Activated CD8-positive, alpha-beta memory T cell treated with anti-CD3 and anti-CD28 coated beads for 24 hours (primary cell): Measurements from ENCODE around the gene GFI1B.
"Not testable (repeated sequence)": the region's sequence is repeated elsewhere in the genome, so short reads cannot be mapped to it uniquely, and the experiment has no call there.

Experiments
- DNase-seq: peaks from one replicate; pipeline ENCODE4 v3.0.0-alpha.2; 2020

Gene GFI1B

DNA sequence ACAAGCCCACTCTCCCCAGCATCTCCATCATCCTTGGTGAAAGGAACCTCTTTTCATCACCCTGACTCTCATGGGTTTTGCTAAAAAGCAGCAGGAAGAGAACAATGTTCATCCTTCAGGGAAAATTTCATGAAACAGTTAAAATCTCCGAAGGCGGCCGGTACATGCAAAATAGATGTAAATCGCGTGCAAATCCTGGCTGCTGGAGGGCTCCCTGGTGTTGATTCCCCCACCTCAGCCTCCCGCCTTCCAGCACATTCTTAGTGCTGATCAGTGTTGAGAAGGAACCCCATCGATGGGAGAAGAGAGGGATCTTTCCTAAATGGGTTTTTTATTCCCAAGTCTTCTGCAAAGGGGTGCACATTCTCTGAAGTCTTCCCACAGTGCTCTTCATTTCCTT, 8.7 kb upstream of the GFI1B start:
- no peak for DNase-seq

DNA sequence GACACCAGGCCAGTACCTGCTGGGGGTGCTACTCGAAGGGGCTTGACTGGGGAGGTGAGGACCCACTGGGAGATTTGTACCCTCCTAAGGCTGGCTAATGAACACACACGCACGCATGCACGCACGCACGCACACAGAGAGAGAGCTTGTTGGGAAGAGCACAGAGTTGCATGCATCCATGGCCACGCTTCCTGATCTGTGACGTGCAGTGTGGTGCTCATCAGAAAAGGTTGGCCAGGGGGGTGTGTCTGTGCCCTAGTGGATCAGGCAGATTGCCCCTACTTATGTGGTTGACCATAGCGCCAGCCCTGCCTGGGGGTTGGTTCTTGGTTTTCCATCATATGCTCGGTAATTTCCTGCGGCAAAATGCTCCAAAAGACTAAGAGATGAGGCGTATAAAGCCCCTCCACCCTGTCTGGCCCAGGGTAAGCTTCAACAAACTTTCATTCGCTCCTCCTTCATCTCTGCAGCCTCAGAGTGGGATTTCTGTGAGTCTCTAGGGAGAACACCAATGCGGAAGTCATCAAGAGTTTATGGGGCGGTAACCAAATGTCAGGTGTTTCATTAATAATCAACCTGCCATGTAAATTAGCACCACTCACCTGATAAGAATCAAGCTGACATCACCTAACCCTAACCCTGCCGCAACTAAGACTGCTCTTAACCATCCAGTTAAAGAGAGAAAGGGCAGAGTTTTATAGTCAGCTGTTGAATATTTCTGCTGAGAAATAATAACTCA, 8.0 kb upstream of the GFI1B start:
- DNase-seq, result no peak

DNA sequence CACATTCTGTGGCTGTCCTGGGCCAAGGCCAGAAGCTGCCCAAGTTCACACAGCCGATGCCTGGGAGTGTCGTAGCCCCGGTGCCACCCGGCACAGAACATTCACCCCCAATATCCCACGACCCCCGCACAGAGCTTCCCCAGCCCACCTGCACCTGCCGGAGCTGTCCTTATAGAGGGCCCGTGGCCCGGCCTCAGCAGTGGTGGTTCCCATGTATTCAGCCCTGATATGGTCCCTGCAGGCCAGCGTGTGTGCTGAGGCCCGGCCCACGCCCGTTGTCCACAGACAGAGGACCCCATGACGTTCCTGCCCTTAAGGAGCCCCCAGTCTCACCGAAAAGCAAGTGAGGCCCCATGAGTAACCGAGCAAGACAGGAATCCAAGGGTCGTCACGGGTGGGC, 5.3 kb upstream of the GFI1B start:
- DNase-seq, result no peak

DNA sequence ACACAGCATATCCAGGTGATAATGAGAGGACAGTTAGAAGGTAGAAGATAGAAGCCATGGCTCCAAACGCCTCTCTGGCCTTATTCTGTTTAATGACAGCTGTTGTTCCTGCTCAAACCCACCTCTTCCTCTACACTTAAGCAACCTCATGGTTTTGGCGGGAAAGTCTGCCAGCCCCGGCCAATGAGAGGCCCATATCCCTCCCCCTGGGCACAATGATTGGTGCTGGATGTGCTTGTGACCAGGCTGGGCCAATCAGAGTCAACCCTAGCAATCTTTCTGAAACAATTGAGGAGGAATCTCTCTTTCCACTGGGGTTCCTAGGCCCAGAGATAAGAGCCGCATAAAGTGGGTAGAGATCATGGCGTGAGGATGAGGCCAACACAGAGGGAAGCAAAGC, 4.8 kb upstream of the GFI1B start:
- DNase-seq, result no peak

GRCh38 chr9:132975961-132976360, 2.5 kb upstream of the GFI1B start:
- DNase-seq, result no peak

DNA sequence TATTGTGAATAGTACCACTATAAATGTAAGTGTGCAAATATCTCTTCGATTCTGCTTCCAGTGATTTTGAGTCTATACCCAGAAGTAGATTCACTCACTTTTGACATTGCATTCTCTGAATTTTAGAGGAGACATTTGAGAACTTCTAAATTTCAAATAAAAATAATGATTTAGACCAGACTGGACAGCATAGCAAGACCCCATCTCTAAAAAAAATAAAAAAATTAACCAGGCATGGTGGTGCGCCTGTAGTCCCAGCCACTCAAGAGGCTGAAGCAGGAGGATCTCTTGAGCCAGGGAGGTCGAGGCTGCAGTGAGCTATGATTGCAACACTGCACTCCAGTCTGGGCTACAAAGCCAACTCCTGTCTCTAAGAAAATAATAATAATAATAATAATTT, 1.9 kb upstream of the GFI1B start:
- DNase-seq, result no peak

GRCh38 chr9:132978112-132978450, 413 bp upstream of the GFI1B start:
- no peak for DNase-seq

DNA sequence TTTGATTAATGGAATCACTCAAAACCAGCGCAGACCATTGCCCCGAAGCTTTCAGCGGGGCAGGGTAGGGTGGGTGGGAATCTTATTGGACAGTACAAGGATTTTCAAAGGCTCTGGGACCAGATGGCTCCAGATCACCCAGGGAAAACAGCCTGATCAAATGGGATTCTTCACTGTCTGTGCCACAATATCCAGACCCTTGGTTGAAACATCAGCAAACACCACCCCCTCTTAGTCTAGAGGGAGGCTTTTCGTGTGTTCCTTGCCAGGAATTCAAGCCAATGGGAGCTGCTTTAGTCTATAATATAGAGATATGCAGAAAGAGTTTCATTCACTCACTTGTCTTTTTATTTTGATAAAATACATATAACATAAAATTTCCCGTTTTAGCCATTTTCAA, 1.7 kb downstream of the GFI1B start:
- DNase-seq, result no peak

DNA sequence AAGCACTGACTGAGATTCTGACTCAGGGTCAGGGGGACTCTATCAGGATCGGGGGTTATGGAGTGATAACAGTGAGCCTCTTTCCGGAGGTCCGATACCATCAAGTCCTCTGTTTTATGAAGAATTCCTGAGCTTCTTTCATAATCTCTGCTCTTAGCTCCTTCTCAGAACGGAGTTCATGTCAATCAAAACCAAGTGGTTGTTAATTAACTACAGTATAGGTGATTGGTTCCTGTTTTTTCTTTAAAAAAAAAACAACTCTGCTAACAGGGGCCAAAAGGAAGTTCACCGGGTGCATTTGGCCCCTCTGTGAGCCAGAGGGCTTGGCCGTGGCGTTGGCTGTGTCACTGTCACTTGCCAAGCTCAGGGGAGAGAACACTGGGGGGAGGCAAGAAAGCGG, 4.0 kb downstream of the GFI1B start:
- DNase-seq, result no peak

DNA sequence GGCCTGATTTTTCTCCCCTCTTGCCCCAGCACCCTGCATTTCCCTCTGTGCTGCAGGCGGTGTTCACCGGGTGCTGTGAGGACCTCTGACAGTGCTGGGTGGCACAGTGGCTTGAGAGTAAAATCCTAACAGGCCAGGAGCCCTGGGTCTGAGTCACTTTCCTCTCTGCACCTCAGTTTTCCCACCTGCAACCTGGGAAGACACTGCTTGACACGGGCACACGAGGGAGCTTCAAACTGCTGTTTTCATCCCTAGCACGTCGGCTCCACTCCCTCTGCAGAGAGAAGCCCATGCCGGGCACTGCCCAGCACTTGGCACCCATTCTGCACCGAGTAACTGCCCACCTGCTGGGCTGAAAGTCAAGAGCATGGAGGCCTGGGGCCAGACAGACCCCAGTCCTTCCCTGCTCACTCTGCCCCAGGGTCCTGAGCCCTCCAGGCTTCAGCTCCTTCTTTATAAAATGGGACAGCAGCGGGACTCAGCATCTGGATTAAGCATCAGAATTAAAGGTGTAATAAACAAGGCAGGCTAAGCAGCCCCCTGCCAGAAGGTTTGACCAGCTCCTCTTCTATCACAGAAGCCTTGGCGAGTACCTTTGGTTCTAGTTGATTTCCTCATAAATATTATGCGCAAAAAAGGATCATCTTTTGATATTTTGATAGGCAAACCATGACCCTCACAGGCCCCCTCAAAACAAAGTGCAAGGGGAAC, 5.2 kb downstream of the GFI1B start:
- DNase-seq, result no peak

DNA sequence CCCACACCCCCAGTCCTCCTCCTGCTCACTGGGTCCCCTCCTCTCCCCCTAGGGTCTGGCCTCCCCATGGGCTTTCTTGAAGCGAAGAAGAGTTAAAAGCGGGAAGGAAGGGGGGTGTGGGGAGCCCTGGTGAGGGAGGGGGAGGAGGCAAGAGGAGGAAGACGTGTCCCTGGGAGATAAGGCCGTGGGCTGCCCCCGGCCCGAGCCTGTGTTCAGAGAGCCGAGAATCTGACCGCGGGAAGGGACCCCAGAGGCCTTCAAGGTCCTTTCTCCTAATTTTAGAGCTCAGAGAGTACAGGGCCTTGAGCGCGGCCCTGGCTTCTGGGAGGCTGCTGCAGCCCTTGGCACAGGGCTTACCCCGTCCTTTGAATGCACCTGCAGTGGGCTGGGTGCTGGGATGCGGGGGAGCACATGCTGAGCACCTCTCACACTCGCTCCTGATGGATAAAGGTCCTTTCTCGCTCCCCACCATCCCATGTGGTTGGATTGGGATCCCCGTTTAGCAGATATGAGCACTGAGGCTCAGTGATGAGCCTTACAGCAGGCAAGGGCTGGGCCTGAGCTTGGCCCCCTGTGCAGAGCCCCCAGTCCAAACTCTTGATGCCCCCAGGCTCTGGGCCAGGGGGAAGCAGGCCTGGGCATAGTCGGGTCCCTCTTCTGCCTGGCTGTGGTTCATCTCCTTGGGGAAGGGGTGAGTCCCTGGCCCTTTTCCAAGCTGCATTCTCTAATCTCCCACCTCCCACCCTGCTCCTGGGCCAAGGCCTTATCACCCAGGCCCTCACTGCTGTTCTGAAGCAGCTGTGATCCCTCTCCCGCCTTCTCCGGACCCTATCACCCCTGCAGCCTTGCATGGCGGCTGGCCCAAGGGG, 5.9 kb downstream of the GFI1B start:
- no peak for DNase-seq

DNA sequence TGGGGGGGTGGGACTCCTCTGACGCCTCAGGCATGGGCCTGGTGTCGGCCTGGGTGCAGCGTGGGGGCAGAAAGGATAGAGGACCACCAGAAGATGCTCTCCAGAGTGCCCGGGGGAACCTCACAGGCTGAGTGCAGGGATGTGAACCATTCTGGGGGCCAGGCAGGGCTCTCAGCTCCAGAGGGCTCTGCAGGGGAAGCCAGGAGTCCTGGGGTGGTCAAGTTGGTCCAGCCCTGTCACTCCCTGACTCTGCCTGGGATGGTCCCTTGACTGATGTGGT, 6.5 kb downstream of the GFI1B start:
- DNase-seq, result no peak

DNA sequence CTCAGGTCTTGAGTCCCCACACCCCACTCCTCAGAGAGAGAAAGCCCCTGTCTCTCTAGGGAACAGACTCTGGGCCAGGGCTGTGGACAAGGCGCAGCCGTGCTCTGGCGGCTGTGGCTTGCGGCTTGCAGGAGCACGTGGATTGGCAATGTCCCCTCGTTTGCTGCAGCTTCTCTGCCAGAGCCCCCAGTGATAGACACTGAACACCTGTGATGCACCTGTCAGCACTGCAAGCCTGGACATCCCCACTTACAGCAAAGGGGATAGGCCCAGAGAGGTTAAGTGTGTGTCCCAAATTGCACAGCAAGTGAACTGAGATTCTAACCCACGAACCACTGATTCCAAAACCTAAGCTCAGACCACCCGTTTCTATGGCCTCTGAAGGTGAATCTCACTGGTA, 7.0 kb downstream of the GFI1B start:
- DNase-seq, result no peak

GRCh38 chr9:132986114-132986513, 7.6 kb downstream of the GFI1B start:
- DNase-seq, result no peak

GRCh38 chr9:132986640-132987620, 8.4 kb downstream of the GFI1B start:
- no peak for DNase-seq

DNA sequence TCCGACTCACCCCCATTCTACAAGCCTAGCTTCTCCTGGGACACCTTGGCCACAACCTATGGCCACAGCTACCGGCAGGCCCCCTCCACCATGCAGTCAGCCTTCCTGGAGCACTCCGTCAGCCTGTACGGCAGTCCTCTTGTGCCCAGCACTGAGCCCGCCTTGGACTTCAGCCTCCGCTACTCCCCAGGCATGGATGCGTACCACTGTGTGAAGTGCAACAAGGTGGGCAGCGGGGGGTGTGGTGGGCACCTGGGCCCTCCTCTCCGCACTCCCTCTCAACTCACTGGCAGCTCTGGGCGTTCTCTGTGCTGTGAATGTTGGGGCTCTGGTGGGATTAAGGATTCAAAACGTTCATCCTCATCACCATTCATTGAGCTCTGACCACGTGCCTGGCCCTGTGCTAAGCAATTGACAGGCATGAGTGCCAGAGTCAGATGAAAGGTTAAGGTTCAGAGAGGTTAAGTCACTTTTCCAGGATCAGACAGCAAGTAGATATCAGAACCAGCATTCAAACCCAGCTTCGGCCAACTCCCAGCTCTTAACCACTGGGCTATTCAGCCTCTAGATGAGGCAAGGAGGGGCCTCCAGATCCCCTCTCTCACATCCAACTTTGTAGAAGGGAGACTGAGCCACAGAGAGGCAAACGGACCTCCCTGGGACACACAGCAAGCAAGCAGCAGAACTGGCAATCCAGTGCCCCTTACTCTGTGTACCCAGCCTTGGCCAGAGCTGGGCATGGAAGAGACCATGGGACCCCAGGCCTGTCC, 9.9 kb downstream of the GFI1B start:
- DNase-seq, result no peak

DNA sequence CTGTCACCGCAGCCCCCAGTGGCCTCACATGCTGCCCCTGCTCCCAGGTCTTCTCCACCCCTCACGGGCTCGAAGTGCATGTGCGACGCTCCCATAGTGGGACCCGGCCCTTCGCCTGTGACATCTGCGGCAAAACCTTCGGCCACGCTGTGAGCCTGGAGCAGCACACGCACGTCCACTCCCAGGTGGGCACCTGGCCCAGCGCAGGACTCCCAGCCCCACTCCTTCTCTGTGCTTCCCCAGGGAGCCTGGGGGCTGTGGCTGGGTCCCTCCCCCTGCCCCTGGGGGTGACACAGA, 10.5 kb downstream of the GFI1B start:
- no peak for DNase-seq

- DNase-seq, result no peak
Measured at GRCh38 chr9:132989414-132989996, 11.0 kb downstream of the GFI1B start.

- DNase-seq, result not testable (repeated sequence)
Measured at GRCh38 chr9:132989998-132990557, 11.6 kb downstream of the GFI1B start.

- DNase-seq, result no peak
Measured at GRCh38 chr9:132990781-132991180, 12.3 kb downstream of the GFI1B start.
